Measurements from ENCODE around the gene CDH23. TPM values are rescaled to one million over a fixed set of nuclear protein-coding genes. Genes with fewer than 3 reads are reported as not detected.

The CDH23 gene
- total RNA-seq, 3 donors from 2014 or later, result 1.8 to 3.6 (median 3.0) TPM

- TF ChIP-seq CTCF (IDR thresholded peaks at IDR 0.05), result no peak
- H3K9me3 ChIP-seq, result no peaks in the 10 kb centered on the region
- intact Hi-C loops (cut with DNase I, micrococcal nuclease), result no loop called here
- no peaks in the 10 kb centered on the region for H3K4me1 ChIP-seq (ENCODE audit: low read depth)
- H3K4me3 ChIP-seq, result no peak overlapping the region
- no peaks in the 10 kb centered on the region for H3K36me3 ChIP-seq (ENCODE audit: low read depth)
- ATAC-seq, result no peak
- no peak for DNase-seq
These were observed 468.2 kb downstream of the CDH23 start for GRCh38 chr10:71864911-71865361.

Small RNA genes within 50 kb of the gene (microRNA-seq; reads per million reads assigned to microRNA genes)
- gene MIR7152, result not detected

Other genes starting within 250 kb of the CDH23 start
- gene UNC5B, start 184.3 kb upstream of the CDH23 start, total RNA-seq, result 10 to 100 TPM; 11.0 to 17.4 (median 11.4) TPM
- gene SLC29A3, start 77.7 kb upstream of the CDH23 start, total RNA-seq, result 1 to 10 TPM; 6.0 to 6.4 (median 6.3) TPM